Gastrocnemius medialis (tissue), 4 donors: Measurements from ENCODE around the gene CD101. TPM values are rescaled to one million over a fixed set of nuclear protein-coding genes. Genes with fewer than 3 reads are reported as not detected.

Experiments
- ATAC-seq, 2 donors: fragments of 150-250 bp; one replicate each; pipeline ENCODE4 v1.9.1; 2016
- DNase-seq, 2 donors: peaks; one replicate each; pipeline ENCODE4 v3.0.0-alpha.2; 2019
- H3K27ac ChIP-seq, 4 donors: fragments of 200-600 bp; sonication (generic); 1 replicate in 1 of 4; 2 replicates in 3 of 4; pipeline ENCODE4 v1.5.1; 2016 to 2018; ENCODE audit warnings: mild to moderate bottlenecking in 2 of 4, moderate library complexity in 1 of 4
- H3K27me3 ChIP-seq, 3 donors: fragments of 200-600 bp; sonication (generic) in 2 of 3; 1 replicate in 1 of 3; 2 replicates in 2 of 3; pipeline versions ENCODE4 v1.5.1 to v1.6.0; 2016 to 2019; ENCODE audit warnings: mild to moderate bottlenecking in 1 of 3, moderate library complexity in 1 of 3
- H3K36me3 ChIP-seq, 2 donors: fragments of 200-600 bp; sonication (generic) in 1 of 2; one replicate each; pipeline ENCODE4 v1.5.1; 2017 to 2018
- H3K4me1 ChIP-seq, 2 donors: fragments of 200-600 bp; sonication (generic) in 1 of 2; one replicate each; pipeline ENCODE4 v1.5.1; 2016 to 2017; ENCODE audit warnings: mild to moderate bottlenecking in 2 of 2
- H3K4me3 ChIP-seq, 4 donors: fragments of 200-600 bp; sonication (generic) in 3 of 4; 1 replicate in 1 of 4; 2 replicates in 3 of 4; pipeline ENCODE4 v1.5.1; 2016 to 2019; ENCODE audit warnings: mild to moderate bottlenecking in 2 of 4
- H3K9me3 ChIP-seq, 3 donors: fragments of 200-600 bp; sonication (generic) in 2 of 3; 1 replicate in 1 of 3; 2 replicates in 2 of 3; pipeline ENCODE4 v1.5.1; 2016 to 2019
- POLR2A ChIP-seq, 2 donors: fragments of 450-650 bp; IDR thresholded peaks; one replicate each; pipeline ENCODE4 v1.6.1; 2017; ENCODE audit warnings: antibody characterized with exemption in 2 of 2, mild to moderate bottlenecking in 2 of 2, moderate library complexity in 2 of 2
- in situ Hi-C, 4 donors: fragments of 200-750 bp; cut with MboI; loops; one replicate each; pipeline versions ENCODE4 v1.15.0 to v1.8.0; 2017; ENCODE audit warnings: low sequenced_read_pairs in 4 of 4
- intact Hi-C: fragments of 100-400 bp; cut with DNase I; formaldehyde crosslinking; loops from one replicate; pipeline ENCODE4 v1.15.1; 2023; ENCODE audit warnings: low total_unique reads
- total RNA-seq, 4 donors: library from RNA; depleted of rRNA; stranded (reverse); fragments of >200 nt; gene quantifications; one replicate each; pipeline versions ENCODE4 v1.1.0 to v1.2.3, GENCODE V29; 2016
- TF ChIP-seq, protein P1 (sequence below), 5 experiments: fragments of 450-650 bp in 3 of 5; fragments of 200-600 bp in 2 of 5; sonication (generic) in 2 of 5; IDR thresholded peaks in 4 of 5; conservative IDR thresholded peaks in 1 of 5; 1 replicate in 4 of 5; 2 replicates in 1 of 5; pipeline ENCODE4 v1.5.1; 2016 to 2019; ENCODE audit warnings: antibody characterized with exemption in 5 of 5, mild to moderate bottlenecking in 3 of 5, moderate library complexity in 3 of 5

CD101 gene
- total RNA-seq, 4 donors from 2014 or later: 0.10 TPM; not detected in 3

- Histone ChIP-seq H3K27ac (no peak overlapping the region), H3K27me3 (no peaks in the 10 kb centered on the region), H3K4me1 (peaks cover 0 to 5% of the 10 kb centered on the region in 2 donors), H3K36me3 (no peaks in the 10 kb centered on the region), H3K9me3 (no peaks in the 10 kb centered on the region), H3K4me3 (no peak overlapping the region)
- in situ Hi-C loops: loop anchor here (5.0 to 25.0 kb wide), 4 partner anchors 213 to 693 kb away; no protein-coding TSS in a partner anchor
- intact Hi-C loops: loop anchor here (2.0 to 10.0 kb wide), 2 partner anchors 215 to 685 kb away; no protein-coding TSS in a partner anchor
- ATAC-seq (no peak), DNase-seq (no peak)
- no peak for TF ChIP-seq POLR2A (IDR thresholded peaks at IDR 0.05)
- TF ChIP-seq, protein P1, sequence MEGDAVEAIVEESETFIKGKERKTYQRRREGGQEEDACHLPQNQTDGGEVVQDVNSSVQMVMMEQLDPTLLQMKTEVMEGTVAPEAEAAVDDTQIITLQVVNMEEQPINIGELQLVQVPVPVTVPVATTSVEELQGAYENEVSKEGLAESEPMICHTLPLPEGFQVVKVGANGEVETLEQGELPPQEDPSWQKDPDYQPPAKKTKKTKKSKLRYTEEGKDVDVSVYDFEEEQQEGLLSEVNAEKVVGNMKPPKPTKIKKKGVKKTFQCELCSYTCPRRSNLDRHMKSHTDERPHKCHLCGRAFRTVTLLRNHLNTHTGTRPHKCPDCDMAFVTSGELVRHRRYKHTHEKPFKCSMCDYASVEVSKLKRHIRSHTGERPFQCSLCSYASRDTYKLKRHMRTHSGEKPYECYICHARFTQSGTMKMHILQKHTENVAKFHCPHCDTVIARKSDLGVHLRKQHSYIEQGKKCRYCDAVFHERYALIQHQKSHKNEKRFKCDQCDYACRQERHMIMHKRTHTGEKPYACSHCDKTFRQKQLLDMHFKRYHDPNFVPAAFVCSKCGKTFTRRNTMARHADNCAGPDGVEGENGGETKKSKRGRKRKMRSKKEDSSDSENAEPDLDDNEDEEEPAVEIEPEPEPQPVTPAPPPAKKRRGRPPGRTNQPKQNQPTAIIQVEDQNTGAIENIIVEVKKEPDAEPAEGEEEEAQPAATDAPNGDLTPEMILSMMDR (IDR thresholded peaks at IDR 0.05 in 4 of 5, conservative IDR thresholded peaks at IDR 0.05 in 1 of 5): no peak
These were observed 67.8 kb downstream of the CD101 start for GRCh38 chr1:117069220-117069844.

DNA sequence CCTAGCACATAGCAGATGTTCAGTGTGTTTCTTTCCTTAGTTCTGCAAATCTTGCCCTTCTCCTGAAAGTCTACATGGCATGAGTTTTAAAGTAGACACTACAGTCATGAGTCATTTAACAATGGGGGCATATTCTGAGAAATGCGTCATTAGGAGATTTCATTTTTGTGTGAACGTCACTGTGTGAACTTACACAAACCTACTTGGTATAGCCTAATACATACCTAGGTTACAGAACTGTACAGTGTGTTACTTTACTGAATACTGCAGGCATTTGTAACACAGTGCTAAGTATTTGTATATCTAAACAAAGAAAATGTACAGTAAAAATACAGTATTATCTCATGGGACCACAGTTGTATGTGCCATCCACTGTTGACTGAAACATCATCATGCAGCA, 68.6 kb downstream of the CD101 start:
- peaks cover 0 to 5% of the 10 kb centered on the region in 2 donors for H3K4me1 ChIP-seq
- no peaks in the 10 kb centered on the region for H3K9me3 ChIP-seq
- no peak overlapping the region for H3K4me3 ChIP-seq
- TF ChIP-seq, protein P1 (IDR thresholded peaks at IDR 0.05 in 4 of 5, conservative IDR thresholded peaks at IDR 0.05 in 1 of 5): no peak
- TF ChIP-seq POLR2A (IDR thresholded peaks at IDR 0.05): no peak
- no peaks in the 10 kb centered on the region for H3K27me3 ChIP-seq
- H3K27ac ChIP-seq: no peak overlapping the region
- in situ Hi-C loops (loop anchor here in 3 of 4 donors (5.0 to 25.0 kb wide), 3 partner anchors 57 to 692 kb away; no protein-coding TSS in a partner anchor), intact Hi-C loops (no loop called here)
- DNase-seq (no peak), ATAC-seq (no peak)
- peaks cover 0 to 3% of the 10 kb centered on the region in 2 donors for H3K36me3 ChIP-seq

DNA sequence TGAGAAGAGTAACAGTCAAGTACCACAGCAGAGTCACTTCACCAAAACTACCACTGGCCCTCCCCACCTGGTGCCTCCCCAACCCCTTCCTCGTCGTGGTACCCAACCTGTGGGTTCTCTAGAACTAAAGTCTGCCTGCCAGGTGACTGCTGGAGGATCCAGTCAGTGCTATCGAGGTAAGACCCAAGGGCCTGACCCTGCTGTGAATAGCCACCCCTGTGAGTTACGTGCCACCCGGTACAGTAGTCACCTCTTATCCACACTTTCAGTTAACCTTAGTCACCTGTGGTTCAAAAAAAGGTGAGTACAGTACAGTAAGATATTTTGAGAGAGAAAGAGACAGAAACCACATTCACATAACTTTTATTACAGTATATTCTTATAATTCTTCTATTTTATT, 75.1 kb downstream of the CD101 start:
- Histone ChIP-seq H3K4me3 (no peak overlapping the region), H3K4me1 (peaks cover 0 to 5% of the 10 kb centered on the region in 2 donors), H3K27me3 (no peaks in the 10 kb centered on the region), H3K36me3 (peaks cover 0 to 43% of the 10 kb centered on the region in 2 donors), H3K27ac (no peak overlapping the region), H3K9me3 (no peaks in the 10 kb centered on the region)
- in situ Hi-C loops (loop anchor here in 2 of 4 donors (5.0 kb wide), 1 partner anchor 51 kb away; no protein-coding TSS in a partner anchor), intact Hi-C loops (no loop called here)
- DNase-seq (no peak), ATAC-seq (no peak)
- no peak for TF ChIP-seq POLR2A (IDR thresholded peaks at IDR 0.05)
- TF ChIP-seq, protein P1 (IDR thresholded peaks at IDR 0.05 in 4 of 5, conservative IDR thresholded peaks at IDR 0.05 in 1 of 5): no peak

DNA sequence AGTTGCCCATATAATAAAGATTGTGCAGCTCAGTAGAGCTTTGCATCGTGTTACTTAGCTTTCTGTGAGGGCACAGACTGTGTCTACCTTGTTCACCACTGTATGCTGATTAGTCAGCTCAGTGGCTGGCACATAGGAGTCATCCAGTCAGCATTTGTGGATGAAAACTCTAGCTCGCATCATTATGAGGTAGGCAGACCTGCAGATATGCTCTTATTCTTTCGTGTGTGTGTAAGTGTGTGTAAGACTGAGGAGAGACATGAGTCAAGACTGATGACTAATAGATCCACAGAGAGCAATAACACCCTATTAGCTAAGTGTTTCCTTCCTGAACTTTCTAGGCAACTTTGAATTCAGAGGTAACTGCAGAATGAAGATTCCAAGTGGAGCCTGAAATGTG, 75.7 kb downstream of the CD101 start:
- H3K36me3 ChIP-seq: peaks cover 0 to 49% of the 10 kb centered on the region in 2 donors
- ATAC-seq: no peak
- in situ Hi-C loops: loop anchor here in 2 of 4 donors (5.0 kb wide), 1 partner anchor 50 kb away; no protein-coding TSS in a partner anchor

More for the DNA sequence above, 75.7 kb downstream of the CD101 start:
- intact Hi-C loops: no loop called here
- TF ChIP-seq, protein P1 (IDR thresholded peaks at IDR 0.05 in 4 of 5, conservative IDR thresholded peaks at IDR 0.05 in 1 of 5): no peak
- TF ChIP-seq POLR2A (IDR thresholded peaks at IDR 0.05): no peak
- no peaks in the 10 kb centered on the region for H3K27me3 ChIP-seq
- DNase-seq: no peak
- no peak overlapping the region for H3K27ac ChIP-seq
- no peaks in the 10 kb centered on the region for H3K9me3 ChIP-seq
- no peak overlapping the region for H3K4me3 ChIP-seq
- peaks cover 0 to 5% of the 10 kb centered on the region in 2 donors for H3K4me1 ChIP-seq
